H9 (cell line): Measurements from ENCODE around the gene KIZ. TPM values are rescaled to one million over a fixed set of nuclear protein-coding genes. Genes with fewer than 3 reads are reported as not detected.

Experiments
- DNase-seq: peaks from one replicate; pipeline ENCODE4 v3.0.0-alpha.2; 2017
- H2AFZ ChIP-seq: one replicate; pipeline ENCODE4 v1.6.1; 2013; ENCODE audit warnings: mild to moderate bottlenecking, low read length, control low read depth, moderate library complexity
- H2AK5ac ChIP-seq: 2 replicates; pipeline ENCODE4 v1.6.1; 2013; ENCODE audit warnings: low read length, control low read depth, mixed read lengths; ENCODE audit not compliant: insufficient read length
- H2BK120ac ChIP-seq: one replicate; pipeline ENCODE4 v1.6.1; 2013; ENCODE audit warnings: low read depth, mild to moderate bottlenecking, low read length, control low read depth, inconsistent platforms; ENCODE audit not compliant: poor library complexity, severe bottlenecking
- H2BK12ac ChIP-seq: 2 replicates; pipeline ENCODE4 v1.6.1; 2013; ENCODE audit warnings: low read length, control low read depth, mixed read lengths, low read depth; ENCODE audit not compliant: insufficient read length
- H2BK15ac ChIP-seq: 2 replicates; pipeline ENCODE4 v1.6.1; 2013; ENCODE audit warnings: low read depth, low read length, control low read depth
- H2BK20ac ChIP-seq: one replicate; pipeline ENCODE4 v1.6.1; 2013; ENCODE audit warnings: low read depth, mild to moderate bottlenecking, low read length, control low read depth, inconsistent platforms; ENCODE audit not compliant: poor library complexity, severe bottlenecking
- H2BK5ac ChIP-seq: 2 replicates; pipeline ENCODE4 v1.6.1; 2013; ENCODE audit warnings: low read length, control low read depth, mixed read lengths; ENCODE audit not compliant: insufficient read length
- H3K14ac ChIP-seq: 2 replicates; pipeline ENCODE4 v1.6.1; 2013; ENCODE audit warnings: low read length, control low read depth; ENCODE audit not compliant: insufficient read depth
- H3K18ac ChIP-seq: 2 replicates; pipeline ENCODE4 v1.6.1; 2013; ENCODE audit warnings: low read depth, mild to moderate bottlenecking, mixed read lengths, low read length, control low read depth; ENCODE audit not compliant: insufficient read length
- H3K23ac ChIP-seq: 2 replicates; pipeline ENCODE4 v1.6.1; 2013; ENCODE audit warnings: low read length, control low read depth, mixed read lengths, low read depth; ENCODE audit not compliant: insufficient read length
- H3K23me2 ChIP-seq: 2 replicates; pipeline ENCODE4 v1.6.1; 2013; ENCODE audit warnings: low read depth, mild to moderate bottlenecking, mixed read lengths, low read length, control low read depth; ENCODE audit not compliant: insufficient read length, poor library complexity, severe bottlenecking
- H3K27ac ChIP-seq: 2 replicates; pipeline ENCODE4 v1.5.1; 2013; ENCODE audit warnings: low read length, control low read depth, mixed read lengths, low read depth; ENCODE audit not compliant: insufficient read length
- H3K27me3 ChIP-seq: 2 replicates; pipeline ENCODE4 v1.6.1; 2013; ENCODE audit warnings: low read length, control low read depth, inconsistent platforms; ENCODE audit not compliant: insufficient read depth
- H3K4ac ChIP-seq: 2 replicates; pipeline ENCODE4 v1.6.1; 2013; ENCODE audit warnings: low read depth, mild to moderate bottlenecking, control low read depth, inconsistent platforms, low read length, moderate library complexity
- H3K4me1 ChIP-seq: 2 replicates; pipeline ENCODE4 v1.6.1; 2013; ENCODE audit warnings: low read length, control low read depth, inconsistent platforms; ENCODE audit not compliant: insufficient read depth
- H3K4me2 ChIP-seq: 2 replicates; pipeline ENCODE4 v1.6.1; 2013; ENCODE audit warnings: low read length, control low read depth, mixed read lengths; ENCODE audit not compliant: insufficient read length, insufficient read depth
- H3K56ac ChIP-seq: 2 replicates; pipeline ENCODE4 v1.6.1; 2013; ENCODE audit warnings: low read depth, mild to moderate bottlenecking, mixed read lengths, low read length, control low read depth; ENCODE audit not compliant: insufficient read length
- H3K79me1 ChIP-seq: 2 replicates; pipeline ENCODE4 v1.6.1; 2013; ENCODE audit warnings: low read depth, mild to moderate bottlenecking, moderate library complexity, low read length, control low read depth, inconsistent platforms; ENCODE audit not compliant: insufficient read depth, poor library complexity, severe bottlenecking
- H3K79me2 ChIP-seq: 2 replicates; pipeline ENCODE4 v1.6.1; 2013; ENCODE audit warnings: low read length, control low read depth, inconsistent platforms; ENCODE audit not compliant: insufficient read depth
- H3K9ac ChIP-seq: 2 replicates; pipeline ENCODE4 v1.6.1; 2013; ENCODE audit warnings: low read length, control low read depth, mixed read lengths; ENCODE audit not compliant: insufficient read length; ENCODE audit errors: extremely low read depth
- H3K9me3 ChIP-seq: one replicate; pipeline ENCODE4 v1.6.1; 2013; ENCODE audit warnings: low read depth, low read length, inconsistent platforms; ENCODE audit not compliant: control insufficient read depth
- H3T11ph ChIP-seq: one replicate; pipeline ENCODE4 v1.6.1; 2013; ENCODE audit warnings: mild to moderate bottlenecking, low read length, control low read depth, inconsistent platforms
- H4K20me1 ChIP-seq: one replicate; pipeline ENCODE4 v1.6.1; 2013; ENCODE audit not compliant: control insufficient read depth, insufficient read length, insufficient read depth
- H4K5ac ChIP-seq: 2 replicates; pipeline ENCODE4 v1.6.1; 2013; ENCODE audit warnings: low read depth, mild to moderate bottlenecking, mixed read lengths, low read length, control low read depth; ENCODE audit not compliant: insufficient read length
- H4K8ac ChIP-seq: replicated peaks from 2 replicates; pipeline ENCODE4 v1.6.1; 2013; ENCODE audit warnings: low read length, control low read depth, mixed read lengths, low read depth; ENCODE audit not compliant: insufficient read length
- H4K91ac ChIP-seq: 2 replicates; pipeline ENCODE4 v1.6.1; 2013; ENCODE audit warnings: low read depth, mild to moderate bottlenecking, moderate library complexity, mixed read lengths, low read length, control low read depth; ENCODE audit not compliant: insufficient read length
- H3K27ac Mint-ChIP-seq, 3 experiments: 2 replicates in 2 of 3; 3 replicates in 1 of 3; pipeline ENCODE4 v1.8.0; 2020 to 2021; ENCODE audit warnings: mixed read lengths in 3 of 3, mild to moderate bottlenecking in 1 of 3, moderate library complexity in 1 of 3
- H3K27me3 Mint-ChIP-seq: 2 replicates; pipeline ENCODE4 v1.8.0; 2021; ENCODE audit warnings: low read depth, mild to moderate bottlenecking, moderate library complexity, mixed read lengths
- H3K36me3 Mint-ChIP-seq, 3 experiments: 2 replicates in 2 of 3; 3 replicates in 1 of 3; pipeline ENCODE4 v1.8.0; 2020 to 2021; ENCODE audit warnings: low read depth in 3 of 3, mixed read lengths in 3 of 3; ENCODE audit not compliant: insufficient read depth in 1 of 3
- H3K4me1 Mint-ChIP-seq, 2 experiments: 2 replicates each; pipeline ENCODE4 v1.8.0; 2020; ENCODE audit warnings: mixed read lengths in 2 of 2
- H3K4me3 Mint-ChIP-seq, 2 experiments: 2 replicates in 1 of 2; 3 replicates in 1 of 2; pipeline ENCODE4 v1.8.0; 2020 to 2021; ENCODE audit warnings: mild to moderate bottlenecking in 2 of 2, mixed read lengths in 2 of 2, moderate library complexity in 1 of 2
- H3K9me3 Mint-ChIP-seq, 2 experiments: 2 replicates in 1 of 2; 3 replicates in 1 of 2; pipeline ENCODE4 v1.8.0; 2020; ENCODE audit warnings: mild to moderate bottlenecking in 2 of 2, mixed read lengths in 2 of 2, moderate library complexity in 1 of 2
- CTCF ChIP-seq: fragments of 200-600 bp; sonication (generic); conservative IDR thresholded peaks from 3 replicates; pipeline ENCODE4 v1.8.0; 2021; ENCODE audit warnings: antibody characterized with exemption, mild to moderate bottlenecking
- WGBS: extraction: QIAGEN DNeasy Blood & Tissue Kit; methylation state at CpG from one replicate; pipeline ENCODE4 v1.1.7; 2013; ENCODE audit warnings: missing lambda C conversion rate, low lambda C conversion rate, mixed read lengths; ENCODE audit not compliant: insufficient read length; ENCODE audit errors: extremely low coverage; 5-methylcytosine and 5-hydroxymethylcytosine counted together
- total RNA-seq: library from RNA; stranded (reverse); gene quantifications from 2 replicates; pipeline ENCODE4 v1.2.1, GENCODE V29; 2021

KIZ gene
- total RNA-seq, 1 experiment from 2014 or later = 29.3 TPM

- H3K79me1 ChIP-seq = no peaks in the 10 kb centered on the region
- H3K9me3 Mint-ChIP-seq = no peaks in the 10 kb centered on the region
- H2AK5ac ChIP-seq = no peak overlapping the region
- H3T11ph ChIP-seq = no peak overlapping the region
- H3K18ac ChIP-seq = no peak overlapping the region
- H3K9ac ChIP-seq = no peak overlapping the region
- no peaks in the 10 kb centered on the region for H3K27me3 ChIP-seq
- no peaks in the 10 kb centered on the region for H3K9me3 ChIP-seq
- no peak overlapping the region for H4K91ac ChIP-seq
- no peaks in the 10 kb centered on the region for H3K4me1 ChIP-seq
- H3K36me3 Mint-ChIP-seq = peaks cover 6 to 23% (median 20%) of the 10 kb centered on the region in 3 experiments; a peak in 6 of 7 replicates
- H2BK5ac ChIP-seq = no peak overlapping the region
- no peak overlapping the region for H2AFZ ChIP-seq
- H4K20me1 ChIP-seq = peaks cover 3% of the 10 kb centered on the region
- H3K27me3 Mint-ChIP-seq = no peaks in the 10 kb centered on the region
- no peak overlapping the region for H3K27ac ChIP-seq
- H2BK120ac ChIP-seq = no peak overlapping the region
- peaks cover 0 to 3% of the 10 kb centered on the region in 2 experiments; a peak in 2 of 4 replicates for H3K4me1 Mint-ChIP-seq
- H3K14ac ChIP-seq = no peak overlapping the region
- no peak overlapping the region for H2BK20ac ChIP-seq
- no peak overlapping the region for H3K4me3 Mint-ChIP-seq
- H3K23me2 ChIP-seq = no peaks in the 10 kb centered on the region
- H3K56ac ChIP-seq = no peak overlapping the region
- H3K4ac ChIP-seq = no peak overlapping the region
- H4K5ac ChIP-seq = no peak overlapping the region
- no peak overlapping the region for H3K4me2 ChIP-seq
- no peak overlapping the region for H2BK12ac ChIP-seq
- H4K8ac ChIP-seq = no peak overlapping the region
- H3K79me2 ChIP-seq = no peaks in the 10 kb centered on the region
- H3K23ac ChIP-seq = no peak overlapping the region
- no CpG with 5 or more reads among the region's 5 CpGs for WGBS
- TF ChIP-seq CTCF = no peak
- no peak overlapping the region for H2BK15ac ChIP-seq
- 0 out of 7 replicates have a peak overlapping the region, but pooled peaks of 1 of the 3 experiments have one; percentile 51 for H3K27ac Mint-ChIP-seq
- DNase-seq = no peak
Measured at GRCh38 chr20:21151791-21152190, 25.9 kb downstream of the KIZ start.
